ENCODE measurements around the gene UBE2D2. TPM values are rescaled to one million over a fixed set of nuclear protein-coding genes. Genes with fewer than 3 reads are reported as not detected.

The UBE2D2 gene
- total and polyA plus RNA-seq, 2 experiments from 2014 or later, result 120 to 172 TPM

GRCh38 chr5:139660105-139660922, 99.2 kb downstream of the UBE2D2 start:
- peaks cover 74% of the 10 kb centered on the region for H3K4me1 Mint-ChIP-seq
- H4K20me1 ChIP-seq (replicated peaks; ENCODE audit: insufficient read depth), result peaks cover 81% of the 10 kb centered on the region

GRCh38 chr5:139660923-139661814, 100.0 kb downstream of the UBE2D2 start:
- Histone ChIP-seq H3K4me3 (no peak overlapping the region), H3K27ac (ENCODE audit: low read depth) (no peak overlapping the region), H3K79me2 (replicated peaks; ENCODE audit: insufficient read depth) (peaks cover 97% of the 10 kb centered on the region), H3K9me2 (ENCODE audit: insufficient read depth) (no peaks in the 10 kb centered on the region), H3K36me3 (ENCODE audit: insufficient read depth) (no peaks in the 10 kb centered on the region), H3K27me3 (ENCODE audit: insufficient read depth) (no peaks in the 10 kb centered on the region), H3K4me1 (ENCODE audit: insufficient read depth) (peaks cover 43% of the 10 kb centered on the region), H2AFZ (no peak overlapping the region), H3K4me2 (no peak overlapping the region), H4K20me1 (replicated peaks; ENCODE audit: insufficient read depth) (peaks cover 81% of the 10 kb centered on the region), H3F3A (replicated peaks; ENCODE audit: low read depth) (peaks cover 5% of the 10 kb centered on the region; the same call in 1 of the 2 replicates)
- peaks cover 74% of the 10 kb centered on the region for H3K4me1 Mint-ChIP-seq
- TF ChIP-seq JUNB (IDR thresholded peaks at IDR 0.05; ENCODE audit: unreplicated experiment) (no peak), EZH2phosphoT487 (IDR thresholded peaks at IDR 0.05; ENCODE audit: unreplicated experiment) (no peak), POLR2AphosphoS5 (IDR thresholded peaks at IDR 0.05; ENCODE audit: low read depth) (0 out of 2 replicates have a peak, but pooled peaks have one; percentile 4)
- ATAC-seq (peak; percentile 12), DNase-seq (ENCODE audit: low spot score) (peak; percentile 44)
- peaks cover 25% of the 10 kb centered on the region for H3K27me3 Mint-ChIP-seq (ENCODE audit: insufficient read depth, low read depth, poor library complexity)
- no peak overlapping the region; the same call in 2 of the 3 replicates for H3K4me3 Mint-ChIP-seq
- H3K36me3 Mint-ChIP-seq (ENCODE audit: low read depth), result no peaks in the 10 kb centered on the region
- no peaks in the 10 kb centered on the region for H3K9me3 Mint-ChIP-seq
- peak overlapping the region; percentile 86; the same call in 1 of the 2 replicates for H3K27ac Mint-ChIP-seq

More at GRCh38 chr5:139660105-139660922, 99.2 kb downstream of the UBE2D2 start:
- no peaks in the 10 kb centered on the region for H3K9me2 ChIP-seq (ENCODE audit: insufficient read depth)
- H2AFZ ChIP-seq, result no peak overlapping the region
- H3F3A ChIP-seq (replicated peaks; ENCODE audit: low read depth), result peaks cover 8% of the 10 kb centered on the region; the same call in 1 of the 2 replicates
- Mint-ChIP-seq H3K27me3 (ENCODE audit: insufficient read depth, low read depth, poor library complexity) (peaks cover 27% of the 10 kb centered on the region), H3K9me3 (no peaks in the 10 kb centered on the region), H3K36me3 (ENCODE audit: low read depth) (no peaks in the 10 kb centered on the region), H3K27ac (peak overlapping the region; percentile 72; the same call in 1 of the 2 replicates), H3K4me3 (peak overlapping the region; percentile 14; the same call in 1 of the 3 replicates)
- ATAC-seq (no peak), DNase-seq (ENCODE audit: low spot score) (no peak)
- no peak for TF ChIP-seq ZNF114 (CRISPR knock-in tag; IDR thresholded peaks at IDR 0.05)
- no peak for TF ChIP-seq STAT1 (IDR thresholded peaks at IDR 0.05; ENCODE audit: unreplicated experiment)
- no peak for TF ChIP-seq NANOG (IDR thresholded peaks at IDR 0.05; ENCODE audit: borderline replicate concordance)
- TF ChIP-seq JUNB (IDR thresholded peaks at IDR 0.05; ENCODE audit: unreplicated experiment), result no peak
- TF ChIP-seq ZNF331 (CRISPR knock-in tag; IDR thresholded peaks at IDR 0.05; ENCODE audit: low read depth), result no peak
- H3K4me3 ChIP-seq, result peak overlapping the region; percentile 3; the same call in 1 of the 2 replicates
- H3K79me2 ChIP-seq (replicated peaks; ENCODE audit: insufficient read depth), result peaks cover 97% of the 10 kb centered on the region
- H3K27me3 ChIP-seq (ENCODE audit: insufficient read depth), result no peaks in the 10 kb centered on the region
- H3K4me1 ChIP-seq (ENCODE audit: insufficient read depth), result peaks cover 51% of the 10 kb centered on the region
- H3K27ac ChIP-seq (ENCODE audit: low read depth), result no peak overlapping the region
- peak overlapping the region; percentile 68 for H3K4me2 ChIP-seq
- H3K36me3 ChIP-seq (ENCODE audit: insufficient read depth), result no peaks in the 10 kb centered on the region

- Mint-ChIP-seq H3K9me3 (no peaks in the 10 kb centered on the region; the same call in 2 of the 3 replicates), H3K4me1 (peaks cover 76% of the 10 kb centered on the region), H3K36me3 (ENCODE audit: low read depth) (no peaks in the 10 kb centered on the region), H3K27ac (no peak overlapping the region), H3K4me3 (no peak overlapping the region; the same call in 2 of the 3 replicates), H3K27me3 (ENCODE audit: insufficient read depth, low read depth, poor library complexity) (peaks cover 30% of the 10 kb centered on the region)
- no peak for TF ChIP-seq NANOG (IDR thresholded peaks at IDR 0.05; ENCODE audit: borderline replicate concordance)
- H3K4me1 ChIP-seq (ENCODE audit: insufficient read depth), result peaks cover 40% of the 10 kb centered on the region
- peaks cover 97% of the 10 kb centered on the region for H3K79me2 ChIP-seq (replicated peaks; ENCODE audit: insufficient read depth)
- H3K27me3 ChIP-seq (ENCODE audit: insufficient read depth), result no peaks in the 10 kb centered on the region
- H3K4me2 ChIP-seq, result no peak overlapping the region
- no peak for ATAC-seq
- no peak overlapping the region for H3K4me3 ChIP-seq
- peaks cover 8% of the 10 kb centered on the region for H3F3A ChIP-seq (replicated peaks; ENCODE audit: low read depth)
- no peak for DNase-seq (ENCODE audit: low spot score)
- no peaks in the 10 kb centered on the region for H3K9me2 ChIP-seq (ENCODE audit: insufficient read depth)
- H2AFZ ChIP-seq, result no peak overlapping the region
- H3K27ac ChIP-seq (ENCODE audit: low read depth), result no peak overlapping the region
- H4K20me1 ChIP-seq (replicated peaks; ENCODE audit: insufficient read depth), result peaks cover 80% of the 10 kb centered on the region
- no peaks in the 10 kb centered on the region for H3K36me3 ChIP-seq (ENCODE audit: insufficient read depth)
Measured at GRCh38 chr5:139662617-139663016, 101.5 kb downstream of the UBE2D2 start.
